ENCODE results near the gene GPR12. TPM values are rescaled to one million over a fixed set of nuclear protein-coding genes. Genes with fewer than 3 reads are reported as not detected.

Gene GPR12
- total and polyA plus RNA-seq, 2 experiments from 2014 or later, result not detected

DNA sequence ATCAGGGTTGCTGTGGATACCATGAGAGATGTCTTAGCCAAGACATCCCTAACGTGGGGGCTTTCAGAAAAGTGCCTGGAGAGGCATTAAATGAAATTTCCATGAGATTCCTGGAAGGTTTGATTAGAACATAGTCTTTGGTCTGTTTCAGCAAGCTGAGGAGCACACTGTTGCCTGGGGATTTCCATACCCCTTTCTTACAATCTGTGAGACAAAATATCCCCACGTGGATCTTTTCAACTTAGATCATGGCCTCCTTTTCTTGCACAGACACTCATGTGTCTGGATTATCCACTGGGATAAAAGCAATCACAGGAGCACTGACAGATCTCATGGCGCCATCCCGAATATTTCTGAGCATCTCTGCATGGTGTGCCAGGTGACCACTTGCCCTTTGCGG, 41.7 kb downstream of the GPR12 start:
- H4K20me1 ChIP-seq (ENCODE audit: insufficient read depth, poor library complexity, severe bottlenecking), result no peaks in the 10 kb centered on the region
- H3K4me3 ChIP-seq, result no peak overlapping the region
- DNase-seq (ENCODE audit: low spot score), result no peak
- no peak overlapping the region for H2AFZ ChIP-seq
- H3K27ac ChIP-seq, result no peak overlapping the region
- WGBS (ENCODE audit: low lambda C conversion rate, missing lambda C conversion rate), result 87% methylated on average over 5 of the region's 5 CpGs
- no peaks in the 10 kb centered on the region for H3K79me2 ChIP-seq
- no peaks in the 10 kb centered on the region for H3K9me2 ChIP-seq (replicated peaks; ENCODE audit: insufficient read depth)
- no peaks in the 10 kb centered on the region for H3K4me1 ChIP-seq (ENCODE audit: insufficient read depth)
- no peaks in the 10 kb centered on the region for H3K27me3 ChIP-seq
- no peaks in the 10 kb centered on the region for H3K36me3 ChIP-seq (replicated peaks; ENCODE audit: insufficient read depth, low read depth)
- TF ChIP-seq EZH2 (IDR thresholded peaks at IDR 0.05; ENCODE audit: borderline replicate concordance), result no peak
- no peaks in the 10 kb centered on the region for H3K9me3 ChIP-seq (ENCODE audit: low read depth)
- no peak overlapping the region for H3K4me2 ChIP-seq

DNA sequence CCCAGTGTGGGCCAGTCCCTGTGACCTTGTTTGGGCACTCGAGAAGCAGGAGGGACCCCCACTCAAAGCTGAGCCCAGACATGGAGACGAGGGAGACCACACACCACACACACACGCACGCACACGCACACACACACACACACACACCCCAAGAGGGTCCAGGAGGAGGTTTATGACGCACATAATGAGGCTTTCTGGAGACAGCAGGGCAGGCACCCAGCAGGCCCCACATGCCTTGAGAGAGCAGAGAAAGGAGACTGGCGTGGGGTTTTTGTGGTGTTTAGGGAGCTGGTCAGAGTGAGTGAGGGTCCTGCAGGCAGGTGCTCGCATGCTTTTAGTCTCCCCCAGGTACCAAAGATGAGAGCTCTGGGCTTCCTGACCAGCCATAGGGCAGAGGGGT, 42.4 kb downstream of the GPR12 start:
- no peak for DNase-seq (ENCODE audit: low spot score)
- Histone ChIP-seq H3K4me1 (ENCODE audit: insufficient read depth) (no peaks in the 10 kb centered on the region), H2AFZ (no peak overlapping the region), H3K27ac (no peak overlapping the region), H3K9me3 (ENCODE audit: low read depth) (no peaks in the 10 kb centered on the region), H3K27me3 (no peaks in the 10 kb centered on the region), H3K4me3 (no peak overlapping the region), H3K9me2 (replicated peaks; ENCODE audit: insufficient read depth) (no peaks in the 10 kb centered on the region), H4K20me1 (ENCODE audit: insufficient read depth, poor library complexity, severe bottlenecking) (no peaks in the 10 kb centered on the region), H3K79me2 (no peaks in the 10 kb centered on the region), H3K4me2 (no peak overlapping the region), H3K36me3 (replicated peaks; ENCODE audit: insufficient read depth, low read depth) (no peaks in the 10 kb centered on the region)
- TF ChIP-seq, protein P1, sequence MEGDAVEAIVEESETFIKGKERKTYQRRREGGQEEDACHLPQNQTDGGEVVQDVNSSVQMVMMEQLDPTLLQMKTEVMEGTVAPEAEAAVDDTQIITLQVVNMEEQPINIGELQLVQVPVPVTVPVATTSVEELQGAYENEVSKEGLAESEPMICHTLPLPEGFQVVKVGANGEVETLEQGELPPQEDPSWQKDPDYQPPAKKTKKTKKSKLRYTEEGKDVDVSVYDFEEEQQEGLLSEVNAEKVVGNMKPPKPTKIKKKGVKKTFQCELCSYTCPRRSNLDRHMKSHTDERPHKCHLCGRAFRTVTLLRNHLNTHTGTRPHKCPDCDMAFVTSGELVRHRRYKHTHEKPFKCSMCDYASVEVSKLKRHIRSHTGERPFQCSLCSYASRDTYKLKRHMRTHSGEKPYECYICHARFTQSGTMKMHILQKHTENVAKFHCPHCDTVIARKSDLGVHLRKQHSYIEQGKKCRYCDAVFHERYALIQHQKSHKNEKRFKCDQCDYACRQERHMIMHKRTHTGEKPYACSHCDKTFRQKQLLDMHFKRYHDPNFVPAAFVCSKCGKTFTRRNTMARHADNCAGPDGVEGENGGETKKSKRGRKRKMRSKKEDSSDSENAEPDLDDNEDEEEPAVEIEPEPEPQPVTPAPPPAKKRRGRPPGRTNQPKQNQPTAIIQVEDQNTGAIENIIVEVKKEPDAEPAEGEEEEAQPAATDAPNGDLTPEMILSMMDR (IDR thresholded peaks at IDR 0.05; ENCODE audit: poor library complexity), result no peak
- TF ChIP-seq EZH2 (IDR thresholded peaks at IDR 0.05; ENCODE audit: borderline replicate concordance), result no peak
- TF ChIP-seq EZH2phosphoT487 (IDR thresholded peaks at IDR 0.05; ENCODE audit: low read depth, severe bottlenecking, unreplicated experiment), result no peak
- WGBS (ENCODE audit: low lambda C conversion rate, missing lambda C conversion rate), result 83% methylated on average over 8 of the region's 8 CpGs

- Histone ChIP-seq H3K4me2 (no peak overlapping the region), H3K9me3 (ENCODE audit: low read depth) (no peaks in the 10 kb centered on the region), H2AFZ (no peak overlapping the region), H3K27me3 (no peaks in the 10 kb centered on the region), H3K4me1 (ENCODE audit: insufficient read depth) (no peaks in the 10 kb centered on the region), H4K20me1 (ENCODE audit: insufficient read depth, poor library complexity, severe bottlenecking) (no peaks in the 10 kb centered on the region), H3K79me2 (no peaks in the 10 kb centered on the region), H3K27ac (no peak overlapping the region), H3K36me3 (replicated peaks; ENCODE audit: insufficient read depth, low read depth) (no peaks in the 10 kb centered on the region), H3K9me2 (replicated peaks; ENCODE audit: insufficient read depth) (no peaks in the 10 kb centered on the region), H3K4me3 (no peak overlapping the region)
- TF ChIP-seq, protein P1 (IDR thresholded peaks at IDR 0.05; ENCODE audit: poor library complexity), result no peak
- no peak for TF ChIP-seq EZH2 (IDR thresholded peaks at IDR 0.05; ENCODE audit: borderline replicate concordance)
- 88% methylated on average over 3 of the region's 3 CpGs for WGBS (ENCODE audit: low lambda C conversion rate, missing lambda C conversion rate)
- DNase-seq (ENCODE audit: low spot score), result no peak
Observed at GRCh38 chr13:26716984-26717383, 43.6 kb downstream of the GPR12 start.

DNA sequence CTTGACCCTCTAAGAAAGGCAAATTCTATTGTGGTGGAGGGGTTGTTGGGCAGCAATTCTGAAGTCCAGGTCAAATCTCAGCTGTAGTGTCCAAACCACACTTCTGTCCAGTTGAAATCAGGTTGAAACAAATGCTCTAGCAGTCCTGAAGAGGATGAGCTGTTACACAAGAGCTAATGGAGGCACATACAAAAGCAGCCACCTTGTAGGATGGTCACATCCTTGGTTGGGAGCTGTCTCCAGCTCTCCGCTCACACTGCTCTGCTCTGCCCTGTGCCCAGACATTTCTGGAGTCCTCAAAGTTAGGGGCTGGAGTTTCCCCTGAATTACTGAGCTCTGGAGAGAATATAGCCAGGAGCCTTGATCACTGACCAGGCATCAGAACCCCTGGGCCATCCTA, 47.2 kb downstream of the GPR12 start:
- no peaks in the 10 kb centered on the region for H3K4me1 ChIP-seq (ENCODE audit: insufficient read depth)
- 90% methylated on average over 1 of the region's 1 CpG for WGBS (ENCODE audit: low lambda C conversion rate, missing lambda C conversion rate)
- no peak for TF ChIP-seq EZH2 (IDR thresholded peaks at IDR 0.05; ENCODE audit: borderline replicate concordance)
- TF ChIP-seq, protein P1 (IDR thresholded peaks at IDR 0.05; ENCODE audit: poor library complexity), result no peak
- no peak for TF ChIP-seq EZH2phosphoT487 (IDR thresholded peaks at IDR 0.05; ENCODE audit: low read depth, severe bottlenecking, unreplicated experiment)
- H3K9me2 ChIP-seq (replicated peaks; ENCODE audit: insufficient read depth), result no peaks in the 10 kb centered on the region
- no peaks in the 10 kb centered on the region for H3K79me2 ChIP-seq
- H4K20me1 ChIP-seq (ENCODE audit: insufficient read depth, poor library complexity, severe bottlenecking), result no peaks in the 10 kb centered on the region
- H3K9me3 ChIP-seq (ENCODE audit: low read depth), result no peaks in the 10 kb centered on the region
- H2AFZ ChIP-seq, result no peak overlapping the region
- no peak overlapping the region for H3K4me2 ChIP-seq
- H3K36me3 ChIP-seq (replicated peaks; ENCODE audit: insufficient read depth, low read depth), result no peaks in the 10 kb centered on the region
- no peaks in the 10 kb centered on the region for H3K27me3 ChIP-seq
- H3K27ac ChIP-seq, result no peak overlapping the region
- no peak overlapping the region for H3K4me3 ChIP-seq
- no peak for DNase-seq (ENCODE audit: low spot score)
